ENCODE results near the gene ZDHHC7. TPM values are rescaled to one million over a fixed set of nuclear protein-coding genes. Genes with fewer than 3 reads are reported as not detected.

Gene ZDHHC7
- total RNA-seq, 1 experiment from 2014 or later: 46.3 TPM

DNA sequence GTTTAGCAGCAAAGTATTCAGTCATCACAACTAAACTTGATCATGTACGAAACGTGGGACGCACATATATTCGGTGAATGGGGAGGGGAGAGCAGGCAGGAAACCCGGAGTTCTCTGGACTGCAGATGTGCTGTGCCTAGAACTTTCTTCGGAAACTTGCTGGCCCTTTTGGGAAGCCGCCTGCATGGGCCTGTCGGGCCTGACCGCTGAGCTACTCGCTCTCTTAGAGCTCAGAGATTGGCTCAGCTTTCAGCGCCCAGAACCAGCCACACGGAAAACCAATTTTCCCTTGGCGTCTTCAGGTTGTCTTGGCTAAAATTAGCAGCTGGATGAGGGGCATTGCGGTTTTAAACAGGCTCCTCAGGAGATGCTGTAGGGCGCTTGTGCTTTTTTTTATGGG is 38.1 kb downstream of the ZDHHC7 start:
- ChIA-PET CTCF (interaction anchor here (0.6 to 8.5 kb wide), 8 partner anchors 13 to 738 kb away, joined by 3 to 137 read pairs (median 4); no protein-coding TSS in a partner anchor), POLR2A (interaction anchor here (0.5 to 3.1 kb wide), 5 partner anchors 22 to 361 kb away, joined by 3 to 10 read pairs (median 4); no protein-coding TSS in a partner anchor)
- no peaks in the 10 kb centered on the region for H3K4me1 Mint-ChIP-seq (ENCODE audit: insufficient read depth, unreplicated experiment)
- intact Hi-C loops (cut with micrococcal nuclease): loop anchor here (5.0 kb wide), 1 partner anchor 114 kb away; no protein-coding TSS in a partner anchor
- DNase-seq (ENCODE audit: unreplicated experiment): no peak
- H3K27ac Mint-ChIP-seq (ENCODE audit: low read depth, unreplicated experiment): no peak overlapping the region
- TF ChIP-seq, protein P1, sequence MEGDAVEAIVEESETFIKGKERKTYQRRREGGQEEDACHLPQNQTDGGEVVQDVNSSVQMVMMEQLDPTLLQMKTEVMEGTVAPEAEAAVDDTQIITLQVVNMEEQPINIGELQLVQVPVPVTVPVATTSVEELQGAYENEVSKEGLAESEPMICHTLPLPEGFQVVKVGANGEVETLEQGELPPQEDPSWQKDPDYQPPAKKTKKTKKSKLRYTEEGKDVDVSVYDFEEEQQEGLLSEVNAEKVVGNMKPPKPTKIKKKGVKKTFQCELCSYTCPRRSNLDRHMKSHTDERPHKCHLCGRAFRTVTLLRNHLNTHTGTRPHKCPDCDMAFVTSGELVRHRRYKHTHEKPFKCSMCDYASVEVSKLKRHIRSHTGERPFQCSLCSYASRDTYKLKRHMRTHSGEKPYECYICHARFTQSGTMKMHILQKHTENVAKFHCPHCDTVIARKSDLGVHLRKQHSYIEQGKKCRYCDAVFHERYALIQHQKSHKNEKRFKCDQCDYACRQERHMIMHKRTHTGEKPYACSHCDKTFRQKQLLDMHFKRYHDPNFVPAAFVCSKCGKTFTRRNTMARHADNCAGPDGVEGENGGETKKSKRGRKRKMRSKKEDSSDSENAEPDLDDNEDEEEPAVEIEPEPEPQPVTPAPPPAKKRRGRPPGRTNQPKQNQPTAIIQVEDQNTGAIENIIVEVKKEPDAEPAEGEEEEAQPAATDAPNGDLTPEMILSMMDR (IDR thresholded peaks at IDR 0.05; ENCODE audit: unreplicated experiment): no peak
- H3K9me3 Mint-ChIP-seq (ENCODE audit: unreplicated experiment): no peaks in the 10 kb centered on the region
- H3K36me3 Mint-ChIP-seq (ENCODE audit: insufficient read depth, unreplicated experiment): peaks cover 48% of the 10 kb centered on the region
- H3K4me3 Mint-ChIP-seq (ENCODE audit: unreplicated experiment): no peak overlapping the region
- no peaks in the 10 kb centered on the region for H3K27me3 Mint-ChIP-seq (ENCODE audit: insufficient read depth, unreplicated experiment)
- BruUV-seq (replicated peaks): no TSS peak

DNA sequence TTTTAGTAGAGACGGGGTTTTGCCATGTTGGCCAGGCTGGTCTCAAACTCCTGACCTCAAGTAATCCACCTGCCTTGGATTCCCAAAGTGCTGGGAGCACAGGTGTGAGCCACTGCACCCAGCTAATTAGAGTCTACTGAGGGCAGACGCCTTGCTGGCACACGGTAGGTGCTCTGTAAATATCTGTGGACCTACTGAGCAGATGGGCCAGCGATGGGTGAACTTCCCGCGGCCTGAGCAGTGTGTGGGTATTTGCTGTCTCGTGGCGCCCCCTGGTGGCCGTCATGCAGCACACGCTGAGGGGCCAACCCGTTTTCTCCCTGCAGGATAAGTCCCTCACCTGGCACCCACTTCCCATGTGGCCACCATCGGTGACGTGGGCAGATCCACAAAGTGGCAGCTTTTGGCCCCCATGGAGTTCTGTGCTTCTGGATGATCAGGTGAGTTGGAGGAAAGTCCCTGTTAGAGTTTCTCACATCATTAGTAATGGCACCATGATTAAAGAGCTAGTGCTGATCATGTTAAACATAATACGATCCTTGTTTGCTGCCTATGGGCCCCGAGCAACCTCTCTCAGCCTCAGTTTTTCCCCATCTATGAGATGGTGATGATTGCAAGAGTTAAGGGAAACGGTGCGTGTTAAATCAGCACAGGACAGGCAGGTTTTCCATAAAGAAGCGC is 40.7 kb downstream of the ZDHHC7 start:
- POLR2A ChIA-PET: interaction anchor here (0.6 to 3.1 kb wide), 7 partner anchors 24 to 342 kb away, joined by 3 to 10 read pairs (median 4); partner anchors contain the start of gene CRISPLD2
- TF ChIP-seq, protein P1 (IDR thresholded peaks at IDR 0.05; ENCODE audit: unreplicated experiment): peak; percentile 90
- peaks cover 6% of the 10 kb centered on the region for H3K9me3 Mint-ChIP-seq (ENCODE audit: unreplicated experiment)
- intact Hi-C loops (cut with micrococcal nuclease): loop anchor here (1.0 to 5.0 kb wide), 5 partner anchors 18 to 348 kb away; no protein-coding TSS in a partner anchor
- CTCF ChIA-PET: interaction anchor here (0.6 to 8.5 kb wide), 54 partner anchors 9 to 643 kb away, joined by 3 to 137 read pairs (median 4); no protein-coding TSS in a partner anchor
- peaks cover 5% of the 10 kb centered on the region for H3K27me3 Mint-ChIP-seq (ENCODE audit: insufficient read depth, unreplicated experiment)
- H3K27ac Mint-ChIP-seq (ENCODE audit: low read depth, unreplicated experiment): no peak overlapping the region
- peaks cover 22% of the 10 kb centered on the region for H3K36me3 Mint-ChIP-seq (ENCODE audit: insufficient read depth, unreplicated experiment)
- H3K4me1 Mint-ChIP-seq (ENCODE audit: insufficient read depth, unreplicated experiment): no peaks in the 10 kb centered on the region
- peak; percentile 76 for DNase-seq (ENCODE audit: unreplicated experiment)
- BruUV-seq (replicated peaks): no TSS peak
- H3K4me3 Mint-ChIP-seq (ENCODE audit: unreplicated experiment): no peak overlapping the region

DNA sequence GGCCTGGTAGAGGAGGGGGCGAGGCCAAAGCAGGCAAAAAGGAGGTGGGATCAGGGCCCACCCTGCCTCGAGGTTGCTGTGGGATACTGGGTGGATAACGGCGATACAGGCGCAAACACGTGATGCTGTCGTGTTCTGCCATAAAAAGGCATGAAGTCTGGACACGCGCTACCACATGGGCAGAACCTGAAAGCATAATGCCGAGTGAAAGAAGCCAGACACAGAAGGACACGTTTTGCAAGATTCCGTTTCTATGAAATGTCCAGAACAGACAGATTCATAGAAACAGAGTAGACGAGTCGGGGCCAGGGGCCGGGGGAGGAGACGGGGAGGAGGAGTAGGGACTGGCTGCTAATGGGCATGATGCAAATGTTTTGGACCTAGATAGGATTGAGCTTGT is 43.5 kb downstream of the ZDHHC7 start:
- TF ChIP-seq, protein P1 (IDR thresholded peaks at IDR 0.05; ENCODE audit: unreplicated experiment): no peak
- CTCF ChIA-PET: interaction anchor here (0.5 to 8.5 kb wide), 6 partner anchors 9 to 449 kb away, joined by 3 to 137 read pairs (median 31); no protein-coding TSS in a partner anchor
- H3K4me3 Mint-ChIP-seq (ENCODE audit: unreplicated experiment): no peak overlapping the region
- no TSS peak for BruUV-seq (replicated peaks)
- H3K9me3 Mint-ChIP-seq (ENCODE audit: unreplicated experiment): peaks cover 6% of the 10 kb centered on the region
- DNase-seq (ENCODE audit: unreplicated experiment): no peak
- POLR2A ChIA-PET: interaction anchor here (1.1 kb wide), 1 partner anchor 69 kb away, joined by 4 read pairs; no protein-coding TSS in a partner anchor
- peaks cover 22% of the 10 kb centered on the region for H3K27me3 Mint-ChIP-seq (ENCODE audit: insufficient read depth, unreplicated experiment)
- peaks cover 5% of the 10 kb centered on the region for H3K4me1 Mint-ChIP-seq (ENCODE audit: insufficient read depth, unreplicated experiment)
- H3K36me3 Mint-ChIP-seq (ENCODE audit: insufficient read depth, unreplicated experiment): peaks cover 4% of the 10 kb centered on the region
- no peak overlapping the region for H3K27ac Mint-ChIP-seq (ENCODE audit: low read depth, unreplicated experiment)
- intact Hi-C loops (cut with micrococcal nuclease): no loop called here
